Right lobe of liver (tissue), 6 donors: ENCODE measurements around the gene UBE2S. TPM values are rescaled to one million over a fixed set of nuclear protein-coding genes. Genes with fewer than 3 reads are reported as not detected.
A peak's percentile ranks its signal among the peaks of the same experiment; 100 is the strongest.
"Not testable (repeated sequence)": the region's sequence is repeated elsewhere in the genome, so short reads cannot be mapped to it uniquely, and the experiment has no call there.

Experiments
- ATAC-seq, 4 donors: fragments of 200-7000 bp; cut with Tn5 transposase; one replicate each; pipeline ENCODE4 v1.9.1; 2020; ENCODE audit warnings: mild to moderate bottlenecking in 4 of 4, moderate library complexity in 4 of 4
- DNase-seq, 3 donors: peaks; one replicate each; pipeline ENCODE4 v3.0.0-alpha.2; 2020
- H3K27ac ChIP-seq, 3 donors: fragments of 200-600 bp; one replicate each; pipeline ENCODE4 v1.8.0; 2022
- H3K27me3 ChIP-seq, 2 donors: fragments of 200-600 bp; one replicate each; pipeline ENCODE4 v1.8.0; 2022
- H3K36me3 ChIP-seq, 4 donors: fragments of 200-600 bp; sonication (generic) in 1 of 4; one replicate each; pipeline versions ENCODE4 v1.5.1 to v1.8.0; 2017 to 2022; ENCODE audit warnings: control low read depth in 1 of 4
- H3K4me1 ChIP-seq, 4 donors: fragments of 200-600 bp; sonication (generic) in 1 of 4; one replicate each; pipeline versions ENCODE4 v1.5.1 to v1.8.0; 2017 to 2022; ENCODE audit warnings: control low read depth in 1 of 4
- H3K4me3 ChIP-seq, 3 donors: fragments of 200-600 bp; one replicate each; pipeline ENCODE4 v1.8.0; 2022
- H3K9me3 ChIP-seq, 4 donors: fragments of 200-600 bp; sonication (generic) in 1 of 4; one replicate each; pipeline versions ENCODE4 v1.5.1 to v1.8.0; 2017 to 2022; ENCODE audit warnings: control low read depth in 1 of 4
- CTCF ChIP-seq, 4 donors: fragments of 200-600 bp in 3 of 4; fragments of 450-650 bp in 1 of 4; IDR thresholded peaks; one replicate each; pipeline versions ENCODE4 v1.5.1 to v1.8.0; 2016 to 2022; ENCODE audit warnings: antibody characterized with exemption in 4 of 4, mild to moderate bottlenecking in 2 of 4
- POLR2A ChIP-seq: fragments of 450-650 bp; IDR thresholded peaks from one replicate; pipeline ENCODE4 v1.6.1; 2017; ENCODE audit warnings: antibody characterized with exemption, mild to moderate bottlenecking
- WGBS: methylation state at CpG from one replicate; pipeline ENCODE4 v1.1.6; 2018; ENCODE audit warnings: low coverage, low lambda C conversion rate; ENCODE audit not compliant: insufficient coverage; ENCODE audit errors: missing lambda C conversion rate; 5-methylcytosine and 5-hydroxymethylcytosine counted together
- intact Hi-C, 2 donors: fragments of 100-400 bp; cut with DNase I; formaldehyde crosslinking; loops; one replicate each; pipeline versions ENCODE4 v1.11.2 to v1.14.1; 2022
- total RNA-seq, 6 experiments: library from RNA; depleted of rRNA in 2 of 6; stranded (reverse); fragments of >200 nt in 2 of 6; fragmentation: NEBNext Ultra II Directional in 3 of 6; extraction: Animal tissue kit (Norgen Biotek cat#: 25700) in 3 of 6; gene quantifications; one replicate each; pipeline versions ENCODE4 v1.1.0 to v1.2.4, GENCODE V29; 2016 to 2023
- donor health status: DM: no; HTN: yes; CAD: no.
- donor health status: DM: no; HTN: no; CAD: no.
- donor health status: DM: no; HTN: no; CAD: no.
- donor health status: DM: no; HTN: yes; CAD: no.
- donor health status: DM: no; HTN: yes; CAD: no.

The UBE2S gene
- total RNA-seq, 6 experiments from 2014 or later: 4.3 to 16.4 (median 9.1) TPM

GRCh38 chr19:55449469-55449868 is 41.9 kb upstream of the UBE2S start:
- no peaks in the 10 kb centered on the region for H3K27me3 ChIP-seq
- H3K36me3 ChIP-seq: no peaks in the 10 kb centered on the region
- DNase-seq (peak in 1 of 3 donors; percentile 31), ATAC-seq (no peak)
- no peak overlapping the region for H3K27ac ChIP-seq
- TF ChIP-seq POLR2A: no peak
- TF ChIP-seq CTCF (IDR thresholded peaks at IDR 0.05): no peak
- intact Hi-C loops: no loop called here
- WGBS: 16% methylated on average over 11 of the region's 16 CpGs
- no peaks in the 10 kb centered on the region for H3K9me3 ChIP-seq
- no peak overlapping the region for H3K4me3 ChIP-seq
- no peaks in the 10 kb centered on the region for H3K4me1 ChIP-seq

- WGBS: 89% methylated on average over 5 of the region's 5 CpGs
- ATAC-seq, intact Hi-C loops, H3K4me1 ChIP-seq, DNase-seq, H3K9me3 ChIP-seq, H3K36me3 ChIP-seq, H3K27me3 ChIP-seq, H3K27ac ChIP-seq, H3K4me3 ChIP-seq: not testable (repeated sequence)
These were observed 40.5 kb upstream of the UBE2S start for GRCh38 chr19:55448175-55448490.

- Histone ChIP-seq H3K27ac (no peak overlapping the region), H3K9me3 (no peaks in the 10 kb centered on the region), H3K27me3 (no peaks in the 10 kb centered on the region), H3K4me1 (no peaks in the 10 kb centered on the region), H3K4me3 (no peak overlapping the region), H3K36me3 (no peaks in the 10 kb centered on the region)
- intact Hi-C loops: no loop called here
- TF ChIP-seq CTCF (IDR thresholded peaks at IDR 0.05) (no peak), POLR2A (no peak)
- ATAC-seq (peak; percentile 29 to 59 (median 42)), DNase-seq (no peak)
- WGBS: 43% methylated on average over 2 of the region's 16 CpGs
These were observed 40.0 kb upstream of the UBE2S start for GRCh38 chr19:55447421-55448174.

- H3K4me3 ChIP-seq: no peak overlapping the region
- H3K27me3 ChIP-seq: no peaks in the 10 kb centered on the region
- no peaks in the 10 kb centered on the region for H3K9me3 ChIP-seq
- ATAC-seq (no peak), DNase-seq (no peak)
- no peaks in the 10 kb centered on the region for H3K36me3 ChIP-seq
- TF ChIP-seq CTCF (IDR thresholded peaks at IDR 0.05) (no peak), POLR2A (no peak)
- H3K4me1 ChIP-seq: no peaks in the 10 kb centered on the region
- no peak overlapping the region for H3K27ac ChIP-seq
- intact Hi-C loops: no loop called here
- WGBS: 48% methylated on average over 8 of the region's 8 CpGs
These were observed 38.5 kb upstream of the UBE2S start for GRCh38 chr19:55446060-55446459.

GRCh38 chr19:55444646-55445045 is 37.1 kb upstream of the UBE2S start:
- H3K27ac ChIP-seq: no peak overlapping the region
- TF ChIP-seq POLR2A: no peak
- no peak for TF ChIP-seq CTCF (IDR thresholded peaks at IDR 0.05)
- intact Hi-C loops: no loop called here
- H3K36me3 ChIP-seq: no peaks in the 10 kb centered on the region
- ATAC-seq: no peak
- H3K4me1 ChIP-seq: no peaks in the 10 kb centered on the region
- no peaks in the 10 kb centered on the region for H3K9me3 ChIP-seq
- WGBS: 24% methylated on average over 7 of the region's 11 CpGs
- no peak overlapping the region for H3K4me3 ChIP-seq
- H3K27me3 ChIP-seq: peaks cover 0 to 10% of the 10 kb centered on the region in 2 donors
- DNase-seq: peak in 1 of 3 donors; percentile 33
